Smooth muscle cell (in vitro differentiated cells): ENCODE data around the gene SOCS7. TPM values are rescaled to one million over a fixed set of nuclear protein-coding genes. Genes with fewer than 3 reads are reported as not detected.

Source experiments
- DNase-seq: peaks from one replicate; lab custom pipeline; 2025; ENCODE audit not compliant: unreplicated experiment; lab: John Stamatoyannopoulos, UW
- H2AFZ ChIP-seq: fragments of 200-600 bp; sonication (generic); 2 replicates; pipeline ENCODE4 v1.6.0; 2016; ENCODE audit warnings: antibody characterized with exemption, low read depth, mild to moderate bottlenecking
- H3F3A ChIP-seq: fragments of 200-600 bp; sonication (generic); 2 replicates; pipeline ENCODE4 v1.6.0; 2017; ENCODE audit warnings: antibody characterized with exemption, low read depth
- H3K27ac ChIP-seq: fragments of 200-600 bp; sonication (generic); 2 replicates; pipeline ENCODE4 v1.5.1; 2016; ENCODE audit warnings: low read depth, mild to moderate bottlenecking
- H3K27me3 ChIP-seq: fragments of 200-600 bp; sonication (generic); 2 replicates; pipeline ENCODE4 v1.6.1; 2016; ENCODE audit warnings: low read depth, mild to moderate bottlenecking
- H3K36me3 ChIP-seq: fragments of 200-600 bp; sonication (generic); 2 replicates; pipeline ENCODE4 v1.5.1; 2016; ENCODE audit warnings: low read depth
- H3K4me1 ChIP-seq: fragments of 200-600 bp; sonication (generic); 2 replicates; pipeline ENCODE4 v1.5.1; 2016; ENCODE audit warnings: low read depth
- H3K4me2 ChIP-seq: fragments of 200-600 bp; sonication (generic); 2 replicates; pipeline ENCODE4 v1.6.0; 2016; ENCODE audit warnings: mild to moderate bottlenecking
- H3K4me3 ChIP-seq: fragments of 200-600 bp; sonication (generic); 2 replicates; pipeline ENCODE4 v1.5.1; 2016; ENCODE audit warnings: mild to moderate bottlenecking
- H3K79me2 ChIP-seq: fragments of 200-600 bp; sonication (generic); 2 replicates; pipeline ENCODE4 v1.6.0; 2016; ENCODE audit warnings: low read depth, mild to moderate bottlenecking
- H3K9ac ChIP-seq: fragments of 200-600 bp; sonication (generic); 2 replicates; pipeline ENCODE4 v1.6.0; 2016; ENCODE audit warnings: low read depth
- H3K9me3 ChIP-seq: fragments of 200-600 bp; sonication (generic); replicated peaks from 2 replicates; pipeline ENCODE4 v1.5.1; 2016; ENCODE audit warnings: low read depth
- H4K20me1 ChIP-seq: fragments of 200-600 bp; sonication (generic); 2 replicates; pipeline ENCODE4 v1.6.0; 2016; ENCODE audit warnings: low read depth
- WGBS: methylation state at CpG from one replicate; pipeline ENCODE4 v1.1.7; 2016; ENCODE audit warnings: low lambda C conversion rate; 5-methylcytosine and 5-hydroxymethylcytosine counted together
- polyA plus RNA-seq: library from polyadenylated mRNA; unstranded; fragments of >200 nt; fragmentation: Nextera tagmentation; extraction: Ambion mirVana; gene quantifications from 2 replicates; pipeline ENCODE4 v1.2.1, GENCODE V29; 2016
- total RNA-seq: library from RNA; depleted of rRNA; stranded (reverse); fragments of >200 nt; gene quantifications from 2 replicates; pipeline ENCODE4 v1.2.3, GENCODE V29; 2014
- TF ChIP-seq, protein P1 (sequence below): fragments of 200-600 bp; sonication (generic); IDR thresholded peaks from 2 replicates; pipeline ENCODE4 v1.5.1; 2017; ENCODE audit warnings: borderline replicate concordance, mild to moderate bottlenecking, antibody characterized with exemption; ENCODE audit not compliant: insufficient read depth, poor library complexity, severe bottlenecking

SOCS7 gene
- total and polyA plus RNA-seq, 2 experiments from 2014 or later, result 0.89 to 6.2 TPM

DNA sequence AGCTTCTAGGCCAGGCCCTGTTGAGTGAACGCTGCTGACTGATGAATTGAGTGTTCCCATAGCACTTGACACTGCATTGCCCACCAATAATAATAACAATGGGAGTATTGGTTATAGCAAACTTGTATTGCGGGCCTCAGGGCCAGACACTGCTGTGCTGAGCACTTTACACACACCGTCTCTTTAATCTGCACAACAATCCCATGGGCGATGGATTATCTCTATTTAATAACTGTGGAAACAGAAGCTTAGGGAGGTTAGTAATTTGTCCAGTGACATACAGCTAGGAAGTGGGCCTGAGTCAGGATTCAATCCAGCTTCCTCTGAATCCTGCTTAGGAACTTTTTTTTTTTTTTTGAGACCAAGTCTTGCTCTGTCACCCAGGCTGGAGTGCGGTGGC lies 87.8 kb downstream of the SOCS7 start:
- H3K4me2 ChIP-seq, result no peak overlapping the region
- H3K4me1 ChIP-seq, result no peaks in the 10 kb centered on the region
- H3K36me3 ChIP-seq, result no peaks in the 10 kb centered on the region
- peaks cover 100% of the 10 kb centered on the region for H4K20me1 ChIP-seq
- TF ChIP-seq, protein P1, sequence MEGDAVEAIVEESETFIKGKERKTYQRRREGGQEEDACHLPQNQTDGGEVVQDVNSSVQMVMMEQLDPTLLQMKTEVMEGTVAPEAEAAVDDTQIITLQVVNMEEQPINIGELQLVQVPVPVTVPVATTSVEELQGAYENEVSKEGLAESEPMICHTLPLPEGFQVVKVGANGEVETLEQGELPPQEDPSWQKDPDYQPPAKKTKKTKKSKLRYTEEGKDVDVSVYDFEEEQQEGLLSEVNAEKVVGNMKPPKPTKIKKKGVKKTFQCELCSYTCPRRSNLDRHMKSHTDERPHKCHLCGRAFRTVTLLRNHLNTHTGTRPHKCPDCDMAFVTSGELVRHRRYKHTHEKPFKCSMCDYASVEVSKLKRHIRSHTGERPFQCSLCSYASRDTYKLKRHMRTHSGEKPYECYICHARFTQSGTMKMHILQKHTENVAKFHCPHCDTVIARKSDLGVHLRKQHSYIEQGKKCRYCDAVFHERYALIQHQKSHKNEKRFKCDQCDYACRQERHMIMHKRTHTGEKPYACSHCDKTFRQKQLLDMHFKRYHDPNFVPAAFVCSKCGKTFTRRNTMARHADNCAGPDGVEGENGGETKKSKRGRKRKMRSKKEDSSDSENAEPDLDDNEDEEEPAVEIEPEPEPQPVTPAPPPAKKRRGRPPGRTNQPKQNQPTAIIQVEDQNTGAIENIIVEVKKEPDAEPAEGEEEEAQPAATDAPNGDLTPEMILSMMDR, result no peak
- no peak overlapping the region for H3K4me3 ChIP-seq
- H3K9me3 ChIP-seq, result no peaks in the 10 kb centered on the region
- no peak overlapping the region for H2AFZ ChIP-seq
- H3K27ac ChIP-seq, result no peak overlapping the region
- H3K79me2 ChIP-seq, result peaks cover 41% of the 10 kb centered on the region
- no peaks in the 10 kb centered on the region for H3K27me3 ChIP-seq
- no peaks in the 10 kb centered on the region for H3F3A ChIP-seq
- WGBS, result 77% methylated on average over 5 of the region's 5 CpGs
- no peak overlapping the region for H3K9ac ChIP-seq
- no peak for DNase-seq

DNA sequence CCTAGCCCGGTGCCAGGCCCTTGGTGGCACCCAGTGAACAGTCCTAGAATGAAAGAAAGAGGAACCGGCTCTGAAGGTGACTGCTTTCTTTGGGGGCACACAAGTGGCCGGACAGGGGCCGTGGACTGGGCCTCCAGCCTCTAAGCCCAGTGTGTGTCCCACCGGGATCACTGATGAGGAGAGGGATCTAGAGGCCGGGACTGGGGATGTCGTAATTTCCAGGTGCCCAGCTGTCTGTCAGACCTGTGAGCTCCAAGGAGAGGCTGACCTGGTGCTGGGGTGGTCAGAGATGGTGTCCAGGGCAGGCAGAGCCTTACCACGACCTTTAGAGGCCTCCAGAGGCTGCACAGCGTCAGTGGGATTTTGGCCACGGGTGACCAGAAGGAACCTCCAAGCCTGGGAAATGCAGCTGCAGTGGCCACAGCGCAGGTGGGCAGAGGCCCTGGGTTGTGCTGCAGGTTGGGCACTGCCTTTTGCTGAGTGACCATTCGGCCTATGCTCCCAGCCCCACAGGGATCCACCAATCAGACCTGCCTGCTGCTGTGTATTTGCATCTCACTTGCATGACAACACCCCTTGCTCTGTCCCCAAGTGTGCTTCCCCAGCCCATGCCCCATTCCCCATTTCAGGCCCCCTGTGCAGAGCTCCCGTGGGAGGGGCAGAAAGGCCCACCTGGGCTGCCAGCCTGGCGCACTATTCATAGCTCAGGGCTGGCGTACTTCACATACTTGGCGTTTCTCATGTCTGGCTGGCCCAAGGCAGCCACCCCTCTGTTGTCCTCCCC lies 89.2 kb downstream of the SOCS7 start:
- Histone ChIP-seq H3K4me2 (no peak overlapping the region), H3K27ac (no peak overlapping the region), H3K27me3 (no peaks in the 10 kb centered on the region), H3K36me3 (no peaks in the 10 kb centered on the region), H3K79me2 (peaks cover 30% of the 10 kb centered on the region), H3K4me3 (no peak overlapping the region), H3F3A (no peaks in the 10 kb centered on the region), H3K9ac (no peak overlapping the region), H4K20me1 (peaks cover 98% of the 10 kb centered on the region), H3K4me1 (no peaks in the 10 kb centered on the region), H2AFZ (no peak overlapping the region), H3K9me3 (no peaks in the 10 kb centered on the region)
- no peak for DNase-seq
- TF ChIP-seq, protein P1, result no peak
- 80% methylated on average over 16 of the region's 16 CpGs for WGBS

DNA sequence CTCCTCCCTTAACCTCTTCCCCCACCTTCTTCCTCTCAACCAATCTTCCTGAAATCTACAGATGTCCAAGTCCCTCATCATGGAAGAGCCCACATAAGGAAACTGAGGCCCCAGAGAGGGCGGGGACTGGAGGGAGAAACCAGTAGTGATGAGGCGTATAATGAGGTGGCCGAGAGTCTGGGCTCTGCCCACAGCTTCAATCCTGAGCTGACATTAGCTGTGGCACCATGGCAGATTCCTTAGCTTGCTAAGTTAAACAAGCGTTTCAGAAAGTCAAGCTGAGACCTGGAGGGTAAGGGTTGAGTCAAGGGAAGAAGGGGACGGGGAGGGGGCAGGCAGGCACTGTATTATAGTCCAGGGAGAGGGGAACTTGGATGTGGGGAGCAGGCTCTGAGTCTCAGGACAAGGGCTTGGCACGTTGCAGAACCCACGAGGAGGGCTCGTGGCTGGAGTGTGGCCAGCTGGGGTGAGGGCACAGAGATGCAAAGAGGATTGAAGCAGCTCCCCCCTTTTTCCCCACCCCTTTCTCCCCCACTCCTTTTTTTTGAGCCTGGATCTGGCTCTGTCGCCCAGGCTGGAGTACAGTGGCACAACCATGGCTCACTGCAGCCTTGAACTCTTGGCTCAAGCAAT lies 89.9 kb downstream of the SOCS7 start:
- no peak overlapping the region for H2AFZ ChIP-seq
- DNase-seq, result no peak
- H3K9ac ChIP-seq, result no peak overlapping the region
- no peaks in the 10 kb centered on the region for H3F3A ChIP-seq
- no peak overlapping the region for H3K4me2 ChIP-seq
- H3K36me3 ChIP-seq, result no peaks in the 10 kb centered on the region
- 84% methylated on average over 8 of the region's 9 CpGs for WGBS
- no peak overlapping the region for H3K27ac ChIP-seq
- TF ChIP-seq, protein P1, result no peak
- H3K4me3 ChIP-seq, result no peak overlapping the region
- H3K4me1 ChIP-seq, result no peaks in the 10 kb centered on the region
- no peaks in the 10 kb centered on the region for H3K27me3 ChIP-seq
- H3K79me2 ChIP-seq, result peaks cover 26% of the 10 kb centered on the region
- peaks cover 95% of the 10 kb centered on the region for H4K20me1 ChIP-seq
- H3K9me3 ChIP-seq, result no peaks in the 10 kb centered on the region
